Measurements from ENCODE around the gene SYT9. TPM values are rescaled to one million over a fixed set of nuclear protein-coding genes. Genes with fewer than 3 reads are reported as not detected.

The SYT9 gene
- total and polyA plus RNA-seq, 10 of the 15 experiments (the other 5 are each of a cell fraction or from before 2014, with no cell fraction given), result 0.03 TPM; not detected in 9

- TF ChIP-seq HSF1 (IDR thresholded peaks at IDR 0.05; ENCODE audit: low read depth, low read length) (no peak), KDM1A (IDR thresholded peaks at IDR 0.05; ENCODE audit: borderline replicate concordance) (no peak)
These were observed 243 bp upstream of the SYT9 start (continued) for GRCh38 chr11:7251487-7251835.

- Histone ChIP-seq H3K79me2 (ENCODE audit: control insufficient read depth, insufficient read depth, low read length) (no peaks in the 10 kb centered on the region), H3K27me3 (replicated peaks in 1 of 2; ENCODE audit: control insufficient read depth in 2 of 2, insufficient read depth in 2 of 2, low read length in 1 of 2) (peaks cover 8 to 20% of the 10 kb centered on the region in 2 experiments), H3K27ac (ENCODE audit: control insufficient read depth, insufficient read depth) (no peak overlapping the region), H2AFZ (ENCODE audit: control insufficient read depth, low read depth, low read length) (no peak overlapping the region), H3K4me3 (no peak overlapping the region), H4K20me1 (ENCODE audit: control insufficient read depth, insufficient read depth) (no peaks in the 10 kb centered on the region), H3K9ac (ENCODE audit: control insufficient read depth, insufficient read depth, low read length) (no peak overlapping the region), H3K36me3 (ENCODE audit: control insufficient read depth in 2 of 2, insufficient read depth in 2 of 2, low read length in 1 of 2) (no peaks in the 10 kb centered on the region), H3K4me1 (ENCODE audit: control insufficient read depth, insufficient read depth, low read length) (no peaks in the 10 kb centered on the region), H3K9me3 (replicated peaks; ENCODE audit: control insufficient read depth, insufficient read depth, low read length) (no peaks in the 10 kb centered on the region), H3K4me2 (ENCODE audit: control insufficient read depth, insufficient read depth) (no peak overlapping the region)
- CTCF ChIA-PET, result no interaction called here
- in situ Hi-C loops (cut with MboI), result no loop called here
- BruUV-seq (replicated peaks), result no TSS peak
- no peak for ATAC-seq
- 35% methylated on average over 32 of the region's 33 CpGs for WGBS (ENCODE audit: insufficient coverage, insufficient replicate concordance, low lambda C conversion rate, missing lambda C conversion rate)
- POLR2A ChIA-PET, result no interaction called here
- RAD21 ChIA-PET (ENCODE audit: unreplicated experiment), result no interaction called here
- no peak for FAIRE-seq
- TF ChIP-seq, protein P1, sequence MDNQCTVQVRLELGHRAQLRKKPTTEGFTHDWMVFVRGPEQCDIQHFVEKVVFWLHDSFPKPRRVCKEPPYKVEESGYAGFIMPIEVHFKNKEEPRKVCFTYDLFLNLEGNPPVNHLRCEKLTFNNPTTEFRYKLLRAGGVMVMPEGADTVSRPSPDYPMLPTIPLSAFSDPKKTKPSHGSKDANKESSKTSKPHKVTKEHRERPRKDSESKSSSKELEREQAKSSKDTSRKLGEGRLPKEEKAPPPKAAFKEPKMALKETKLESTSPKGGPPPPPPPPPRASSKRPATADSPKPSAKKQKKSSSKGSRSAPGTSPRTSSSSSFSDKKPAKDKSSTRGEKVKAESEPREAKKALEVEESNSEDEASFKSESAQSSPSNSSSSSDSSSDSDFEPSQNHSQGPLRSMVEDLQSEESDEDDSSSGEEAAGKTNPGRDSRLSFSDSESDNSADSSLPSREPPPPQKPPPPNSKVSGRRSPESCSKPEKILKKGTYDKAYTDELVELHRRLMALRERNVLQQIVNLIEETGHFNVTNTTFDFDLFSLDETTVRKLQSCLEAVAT (IDR thresholded peaks at IDR 0.05), result no peak
- no peak for TF ChIP-seq JUND (IDR thresholded peaks at IDR 0.05; ENCODE audit: low read depth, low read length)
- no peak for TF ChIP-seq GATAD2B (conservative IDR thresholded peaks at IDR 0.05; ENCODE audit: low read depth)
- TF ChIP-seq POU2F2 (IDR thresholded peaks at IDR 0.05; ENCODE audit: borderline replicate concordance, low read depth, low read length), result no peak
- no peak for TF ChIP-seq STAT3 (IDR thresholded peaks at IDR 0.05; ENCODE audit: low read depth, low read length)
- no peak for TF ChIP-seq MYB (IDR thresholded peaks at IDR 0.05; ENCODE audit: borderline replicate concordance, low read depth, low read length)
- TF ChIP-seq, protein P2, sequence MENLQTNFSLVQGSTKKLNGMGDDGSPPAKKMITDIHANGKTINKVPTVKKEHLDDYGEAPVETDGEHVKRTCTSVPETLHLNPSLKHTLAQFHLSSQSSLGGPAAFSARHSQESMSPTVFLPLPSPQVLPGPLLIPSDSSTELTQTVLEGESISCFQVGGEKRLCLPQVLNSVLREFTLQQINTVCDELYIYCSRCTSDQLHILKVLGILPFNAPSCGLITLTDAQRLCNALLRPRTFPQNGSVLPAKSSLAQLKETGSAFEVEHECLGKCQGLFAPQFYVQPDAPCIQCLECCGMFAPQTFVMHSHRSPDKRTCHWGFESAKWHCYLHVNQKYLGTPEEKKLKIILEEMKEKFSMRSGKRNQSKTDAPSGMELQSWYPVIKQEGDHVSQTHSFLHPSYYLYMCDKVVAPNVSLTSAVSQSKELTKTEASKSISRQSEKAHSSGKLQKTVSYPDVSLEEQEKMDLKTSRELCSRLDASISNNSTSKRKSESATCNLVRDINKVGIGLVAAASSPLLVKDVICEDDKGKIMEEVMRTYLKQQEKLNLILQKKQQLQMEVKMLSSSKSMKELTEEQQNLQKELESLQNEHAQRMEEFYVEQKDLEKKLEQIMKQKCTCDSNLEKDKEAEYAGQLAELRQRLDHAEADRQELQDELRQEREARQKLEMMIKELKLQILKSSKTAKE (IDR thresholded peaks at IDR 0.05; ENCODE audit: low read depth, poor library complexity, severe bottlenecking), result no peak
- no peak for TF ChIP-seq CBX3 (IDR thresholded peaks at IDR 0.05; ENCODE audit: borderline replicate concordance, low read depth)
- no peak for TF ChIP-seq ZNF207 (IDR thresholded peaks at IDR 0.05; ENCODE audit: borderline replicate concordance)
- no peak for TF ChIP-seq NKRF (conservative IDR thresholded peaks at IDR 0.05)
- no peak for TF ChIP-seq POLR2A (IDR thresholded peaks at IDR 0.05; ENCODE audit: low read depth, low read length)
- TF ChIP-seq CHD4 (IDR thresholded peaks at IDR 0.05), result no peak
- SMC1A ChIA-PET (ENCODE audit: uncharacterized antibody, unreplicated experiment), result no interaction called here
- intact Hi-C loops (cut with micrococcal nuclease; ENCODE audit: unreplicated experiment), result no loop called here
- DNase-seq (ENCODE audit: low read depth, low spot score), result no peak
These were observed 1.0 kb downstream of the SYT9 start for GRCh38 chr11:7252683-7253213.

Data from GM12878 (cell line).